HFF-Myc (cell line): Measurements from ENCODE around the gene GNRHR.

Source experiments
- DNase-seq: peaks from one replicate; pipeline ENCODE4 v3.0.0-alpha.2; 2011; ENCODE audit warnings: low read depth; ENCODE audit errors: extremely low read depth
- H3K4me3 ChIP-seq: replicated peaks from 2 replicates; pipeline ENCODE4 v1.5.1; 2011; ENCODE audit warnings: low read depth, mild to moderate bottlenecking, control low read depth, low read length
- TF ChIP-seq, protein P1 (sequence below): IDR thresholded peaks from 2 replicates; pipeline ENCODE4 v1.5.1; 2012; ENCODE audit warnings: mild to moderate bottlenecking, low read depth, low read length, control low read depth; ENCODE audit errors: missing control alignments

Gene GNRHR

GRCh38 chr4:67751260-67751659 lies 2.9 kb downstream of the GNRHR start:
- no peak for DNase-seq
- H3K4me3 ChIP-seq = no peak overlapping the region
- TF ChIP-seq, protein P1, sequence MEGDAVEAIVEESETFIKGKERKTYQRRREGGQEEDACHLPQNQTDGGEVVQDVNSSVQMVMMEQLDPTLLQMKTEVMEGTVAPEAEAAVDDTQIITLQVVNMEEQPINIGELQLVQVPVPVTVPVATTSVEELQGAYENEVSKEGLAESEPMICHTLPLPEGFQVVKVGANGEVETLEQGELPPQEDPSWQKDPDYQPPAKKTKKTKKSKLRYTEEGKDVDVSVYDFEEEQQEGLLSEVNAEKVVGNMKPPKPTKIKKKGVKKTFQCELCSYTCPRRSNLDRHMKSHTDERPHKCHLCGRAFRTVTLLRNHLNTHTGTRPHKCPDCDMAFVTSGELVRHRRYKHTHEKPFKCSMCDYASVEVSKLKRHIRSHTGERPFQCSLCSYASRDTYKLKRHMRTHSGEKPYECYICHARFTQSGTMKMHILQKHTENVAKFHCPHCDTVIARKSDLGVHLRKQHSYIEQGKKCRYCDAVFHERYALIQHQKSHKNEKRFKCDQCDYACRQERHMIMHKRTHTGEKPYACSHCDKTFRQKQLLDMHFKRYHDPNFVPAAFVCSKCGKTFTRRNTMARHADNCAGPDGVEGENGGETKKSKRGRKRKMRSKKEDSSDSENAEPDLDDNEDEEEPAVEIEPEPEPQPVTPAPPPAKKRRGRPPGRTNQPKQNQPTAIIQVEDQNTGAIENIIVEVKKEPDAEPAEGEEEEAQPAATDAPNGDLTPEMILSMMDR = no peak

- TF ChIP-seq, protein P1 = no peak
- no peak for DNase-seq
- H3K4me3 ChIP-seq = no peak overlapping the region
Observed at GRCh38 chr4:67750691-67751090, 3.5 kb downstream of the GNRHR start.

DNA sequence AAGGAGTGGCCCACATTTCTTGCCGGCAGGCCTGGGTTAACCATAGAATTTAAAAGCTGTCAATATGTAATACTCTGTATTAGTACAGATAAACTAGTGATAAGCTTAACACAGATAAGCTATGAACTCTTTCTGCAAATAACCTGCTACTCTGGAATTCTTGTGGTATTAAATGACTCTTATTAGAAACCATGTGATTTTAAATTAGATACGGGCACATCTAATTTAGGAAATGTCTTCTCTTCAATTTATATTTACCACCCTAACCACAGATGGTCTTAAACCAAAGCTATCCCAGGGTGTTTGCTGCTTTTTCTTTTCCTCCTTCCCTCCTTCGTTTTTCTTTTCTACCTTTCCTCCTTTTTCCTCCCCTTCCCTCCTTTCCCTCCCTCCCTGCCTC lies 4.9 kb downstream of the GNRHR start:
- TF ChIP-seq, protein P1 = no peak
- DNase-seq = no peak
- H3K4me3 ChIP-seq = no peak overlapping the region

DNA sequence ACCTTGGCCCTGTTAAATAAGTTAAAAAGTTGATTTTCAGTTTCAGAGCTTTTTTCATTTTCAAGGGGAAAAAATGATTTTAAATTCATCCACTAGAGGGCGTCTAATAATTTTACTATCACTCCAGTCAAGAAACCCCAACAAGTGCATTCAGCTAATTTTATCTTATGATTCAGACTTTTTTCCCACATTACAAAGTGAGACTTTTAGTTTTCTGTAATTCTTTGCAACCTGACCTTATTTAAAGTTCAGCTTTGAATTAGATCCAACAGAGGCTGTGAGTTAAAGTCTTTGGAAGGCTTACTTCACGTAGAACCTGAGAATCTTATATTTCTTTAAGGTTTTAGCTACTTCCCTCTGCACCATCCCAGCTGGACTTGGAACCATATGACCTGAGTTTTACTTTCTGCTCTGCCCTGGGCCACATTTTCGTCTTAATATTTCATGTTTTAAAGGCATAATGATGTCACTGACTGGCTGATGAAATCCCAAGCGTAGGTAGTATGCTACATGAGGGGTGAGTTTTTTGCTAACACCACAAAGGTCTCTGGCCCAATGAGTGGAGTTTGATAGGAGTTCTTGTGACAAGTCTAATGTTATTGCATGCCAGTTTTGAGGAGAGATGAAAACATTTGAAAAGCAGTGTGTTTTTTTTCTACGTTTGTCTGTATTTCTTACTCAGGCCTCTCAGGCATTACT lies 7.2 kb downstream of the GNRHR start:
- TF ChIP-seq, protein P1 = peak; percentile 32
- H3K4me3 ChIP-seq = no peak overlapping the region
- DNase-seq = no peak

- TF ChIP-seq, protein P1 = no peak
- DNase-seq = no peak
- H3K4me3 ChIP-seq = no peak overlapping the region
Observed at GRCh38 chr4:67744561-67745283, 9.5 kb downstream of the GNRHR start.

- TF ChIP-seq, protein P1 = no peak
- DNase-seq = no peak
- no peak overlapping the region for H3K4me3 ChIP-seq
Observed at GRCh38 chr4:67743194-67743593, 11.0 kb downstream of the GNRHR start.
